A673 (cell line): ENCODE data around the gene NECAB2. TPM values are rescaled to one million over a fixed set of nuclear protein-coding genes. Genes with fewer than 3 reads are reported as not detected.

Experiments used
- BruUV-seq: library from RNA; stranded (reverse); fragments of 400-500 nt; replicated peaks from 2 replicates; lab custom pipeline; 2021; lab: Mats Ljungman, UMichigan
- CTCF ChIA-PET: fragments of 300-600 bp; sonication (Branson Sonifier 250); formaldehyde crosslinking; loops from one replicate; lab custom pipeline; 2022; ENCODE audit warnings: antibody characterized with exemption; lab: Charles Lee
- POLR2A ChIA-PET: fragments of 300-600 bp; sonication (Branson Sonifier 250); formaldehyde crosslinking; loops from one replicate; lab custom pipeline; 2022; ENCODE audit warnings: antibody characterized with exemption; ENCODE audit not compliant: low non-redundant PET; lab: Charles Lee
- DNase-seq: peaks from one replicate; pipeline ENCODE4 v3.0.0-alpha.2; 2015; ENCODE audit warnings: low spot score
- H3K27ac ChIP-seq: fragments of 200-600 bp; sonication (generic); 2 replicates; pipeline ENCODE4 v1.5.1; 2016; ENCODE audit warnings: mixed run types, low read depth, mild to moderate bottlenecking, mixed read lengths, antibody characterized with exemption, low read length; ENCODE audit not compliant: poor library complexity, severe bottlenecking
- H3K27me3 ChIP-seq: fragments of 200-600 bp; sonication (generic); replicated peaks from 2 replicates; pipeline ENCODE4 v1.6.1; 2017; ENCODE audit warnings: mixed run types, low read depth, mild to moderate bottlenecking, mixed read lengths, antibody characterized with exemption, low read length; ENCODE audit not compliant: insufficient read depth, poor library complexity
- H3K36me3 ChIP-seq: fragments of 200-600 bp; sonication (generic); 2 replicates; pipeline ENCODE4 v1.6.1; 2016; ENCODE audit warnings: mixed run types, mild to moderate bottlenecking, mixed read lengths, antibody characterized with exemption, low read length; ENCODE audit not compliant: insufficient read depth, poor library complexity, severe bottlenecking
- H3K4me1 ChIP-seq: fragments of 200-600 bp; sonication (generic); 2 replicates; pipeline ENCODE4 v1.6.1; 2017; ENCODE audit warnings: mixed run types, mild to moderate bottlenecking, mixed read lengths, antibody characterized with exemption, low read length; ENCODE audit not compliant: insufficient read depth, poor library complexity, severe bottlenecking
- H3K4me3 ChIP-seq: fragments of 200-600 bp; sonication (generic); 2 replicates; pipeline ENCODE4 v1.5.1; 2016; ENCODE audit warnings: low read depth, mixed run types, mild to moderate bottlenecking, mixed read lengths, low read length; ENCODE audit not compliant: poor library complexity, severe bottlenecking
- H3K9me3 ChIP-seq: fragments of 200-600 bp; sonication (generic); 2 replicates; pipeline ENCODE4 v1.6.1; 2016; ENCODE audit warnings: mixed run types, low read depth, mild to moderate bottlenecking, mixed read lengths, antibody characterized with exemption, low read length; ENCODE audit not compliant: poor library complexity, severe bottlenecking
- CTCF ChIP-seq: fragments of 300-800, 200-600 bp; sonication (generic); conservative IDR thresholded peaks from 2 replicates; pipeline ENCODE4 v1.5.1; 2017; ENCODE audit warnings: low read depth, mild to moderate bottlenecking, antibody characterized with exemption, low read length, moderate library complexity, mixed read lengths
- EZH2 ChIP-seq: fragments of 200-600 bp; sonication (generic); IDR thresholded peaks from 2 replicates; pipeline ENCODE4 v1.6.1; 2017; ENCODE audit warnings: borderline replicate concordance, low read depth, mild to moderate bottlenecking, mixed read lengths, antibody characterized with exemption, low read length; ENCODE audit not compliant: poor library complexity, severe bottlenecking
- intact Hi-C: fragments of 100-400 bp; cut with micrococcal nuclease; formaldehyde crosslinking; loops from one replicate; pipeline ENCODE4 v1.10.0; 2022; ENCODE audit not compliant: unreplicated experiment
- total RNA-seq: library from RNA; stranded (reverse); gene quantifications from 2 replicates; pipeline ENCODE4 v1.2.3, GENCODE V29; 2021

NECAB2 gene
- total RNA-seq, 1 experiment from 2014 or later, result 0.80 TPM

DNA sequence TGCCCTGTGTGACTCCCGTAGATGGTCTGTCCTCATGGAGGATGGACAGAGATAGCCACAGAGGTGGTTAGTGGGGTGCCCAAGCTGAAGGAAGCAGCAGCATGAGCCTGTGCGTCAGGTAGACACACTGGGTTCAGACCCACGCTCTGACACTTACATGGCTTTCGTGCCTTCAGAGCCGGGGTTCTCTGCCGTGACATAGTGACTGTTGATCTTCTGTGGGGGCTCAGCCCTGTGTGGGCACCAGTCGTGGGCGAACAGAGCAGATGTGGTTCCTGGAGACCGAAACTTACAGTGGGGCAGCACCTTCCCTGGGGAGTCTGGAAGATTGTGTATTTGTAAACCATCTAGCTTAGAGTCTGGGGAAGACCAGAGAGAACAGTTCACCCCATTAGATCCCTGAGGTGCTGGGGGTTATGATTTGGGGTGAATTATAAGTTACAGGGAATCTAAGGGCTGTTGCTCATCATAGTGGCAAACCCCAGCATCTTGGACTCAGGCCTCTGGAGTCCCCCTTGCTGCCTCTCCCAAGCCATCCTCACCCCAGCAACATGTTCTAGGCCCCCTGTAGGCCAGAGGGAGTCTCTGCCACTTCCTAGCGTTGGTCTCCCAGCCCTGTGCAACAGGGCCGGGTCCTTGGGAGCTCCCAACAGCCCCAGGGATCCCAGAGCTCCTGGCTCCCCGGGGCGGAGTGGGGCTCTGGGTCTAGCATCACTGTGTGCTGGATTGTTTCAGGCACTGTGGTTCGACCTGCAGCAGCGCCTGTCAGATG is 28.6 kb downstream of the NECAB2 start:
- H3K4me1 ChIP-seq, result no peaks in the 10 kb centered on the region
- POLR2A ChIA-PET, result no interaction called here
- no TSS peak for BruUV-seq
- TF ChIP-seq EZH2 (no peak), CTCF (peak; percentile 46)
- intact Hi-C loops, result no loop called here
- no peak overlapping the region for H3K27ac ChIP-seq
- H3K36me3 ChIP-seq, result no peaks in the 10 kb centered on the region
- no peaks in the 10 kb centered on the region for H3K9me3 ChIP-seq
- peak; percentile 33 for DNase-seq
- no peaks in the 10 kb centered on the region for H3K27me3 ChIP-seq
- H3K4me3 ChIP-seq, result no peak overlapping the region
- CTCF ChIA-PET, result no interaction called here

- Histone ChIP-seq H3K4me3 (no peak overlapping the region), H3K36me3 (no peaks in the 10 kb centered on the region), H3K4me1 (no peaks in the 10 kb centered on the region), H3K27me3 (no peaks in the 10 kb centered on the region), H3K9me3 (no peaks in the 10 kb centered on the region), H3K27ac (no peak overlapping the region)
- intact Hi-C loops, result no loop called here
- DNase-seq, result no peak
- ChIA-PET POLR2A (no interaction called here), CTCF (no interaction called here)
- BruUV-seq, result no TSS peak
- no peak for TF ChIP-seq EZH2
- no peak for TF ChIP-seq CTCF
These were observed 30.0 kb downstream of the NECAB2 start for GRCh38 chr16:83998091-83998490.

- intact Hi-C loops, result no loop called here
- no peak for TF ChIP-seq EZH2
- no peak for TF ChIP-seq CTCF
- H3K4me1 ChIP-seq, result no peaks in the 10 kb centered on the region
- no peaks in the 10 kb centered on the region for H3K9me3 ChIP-seq
- no peaks in the 10 kb centered on the region for H3K36me3 ChIP-seq
- ChIA-PET CTCF (no interaction called here), POLR2A (no interaction called here)
- no TSS peak for BruUV-seq
- H3K27me3 ChIP-seq, result no peaks in the 10 kb centered on the region
- no peak overlapping the region for H3K27ac ChIP-seq
- no peak for DNase-seq
- no peak overlapping the region for H3K4me3 ChIP-seq
These were observed 33.1 kb downstream of the NECAB2 start for GRCh38 chr16:84000989-84001642.
